CMK (cell line): ENCODE data around the gene MBD3L2B.
A peak's percentile ranks its signal among the peaks of the same experiment; 100 is the strongest.
"Not testable (repeated sequence)": the region's sequence is repeated elsewhere in the genome, so short reads cannot be mapped to it uniquely, and the experiment has no call there.

Experiments used
- DNase-seq: peaks from one replicate; pipeline ENCODE4 v3.0.0-alpha.2; 2010; ENCODE audit warnings: low read depth

MBD3L2B gene

DNA sequence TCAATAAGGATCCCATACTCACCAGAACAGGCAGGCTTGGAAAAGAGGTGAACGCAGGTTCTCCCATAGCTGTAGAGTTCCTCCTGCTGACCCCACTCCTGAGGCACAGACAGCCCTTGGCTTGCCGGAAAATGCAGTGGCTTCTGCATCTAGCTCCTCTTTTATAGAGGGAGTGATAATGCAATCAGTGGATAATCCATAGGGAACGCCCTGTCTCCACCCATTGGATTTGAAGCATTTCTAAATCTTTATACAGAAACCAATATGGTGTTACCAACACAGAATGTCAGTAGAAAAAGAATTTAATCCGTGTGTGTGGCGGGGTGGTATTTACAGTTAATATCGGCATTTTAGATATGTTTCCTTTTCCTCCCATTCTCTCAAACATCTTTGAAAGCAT, at the start of gene MBD3L2B:
Gene MBD3L2B (minus strand): TSS at position 101 of the 400 bp plus-strand sequence. CDS start 34 bp downstream, at position 67.
- DNase-seq = not testable (repeated sequence)

GRCh38 chr19:7069904-7070226, 48.6 kb upstream of the MBD3L2B start:
- no peak for DNase-seq

DNA sequence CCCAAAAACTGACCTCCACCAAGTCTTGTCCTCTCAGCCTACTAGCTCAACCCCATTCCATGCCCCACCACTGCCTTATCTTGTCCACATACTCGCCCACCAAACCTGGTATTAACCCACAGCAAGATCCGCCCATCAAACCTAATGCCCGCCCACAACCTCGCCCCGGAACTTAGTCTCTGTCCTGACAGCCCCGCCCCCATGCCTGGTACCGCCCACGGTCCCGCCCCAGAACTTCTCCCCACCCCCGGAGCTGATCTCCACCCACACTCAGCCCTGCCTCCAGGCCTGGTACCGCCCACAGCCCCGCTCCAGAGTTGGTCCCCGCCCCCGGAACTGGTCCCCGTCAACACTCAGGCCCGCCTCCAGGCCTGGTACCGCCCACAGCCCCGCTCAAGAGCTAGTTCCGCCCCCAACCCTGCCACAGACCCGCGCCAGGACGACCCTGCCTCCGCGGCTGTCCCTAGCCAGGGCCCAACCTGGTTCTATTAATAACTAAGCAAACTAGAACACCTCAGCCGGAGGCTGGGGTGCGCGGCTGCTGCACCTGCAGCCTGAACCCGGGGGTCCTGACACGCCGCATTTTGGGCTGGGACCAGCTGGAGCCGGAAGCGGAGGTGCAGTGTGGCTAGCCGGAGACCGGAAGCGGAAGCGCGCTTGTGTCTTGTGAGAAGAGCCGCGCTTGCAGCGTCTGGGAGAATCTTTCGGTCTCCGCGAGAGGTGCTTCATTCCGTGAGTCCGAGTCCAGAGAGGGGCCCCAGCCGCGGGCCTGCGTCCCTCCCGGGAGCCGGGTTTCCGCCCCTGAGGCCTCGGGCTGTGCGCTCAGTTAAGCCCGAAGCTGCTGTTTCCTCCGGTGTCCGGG, 48.0 kb upstream of the MBD3L2B start, which contains the start of gene ZNF557:
Gene ZNF557 (plus strand): TSS at position 662 of the 862 bp plus-strand sequence. CDS start 5,372 bp downstream, outside the sequence.
- DNase-seq = peak; percentile 95

DNA sequence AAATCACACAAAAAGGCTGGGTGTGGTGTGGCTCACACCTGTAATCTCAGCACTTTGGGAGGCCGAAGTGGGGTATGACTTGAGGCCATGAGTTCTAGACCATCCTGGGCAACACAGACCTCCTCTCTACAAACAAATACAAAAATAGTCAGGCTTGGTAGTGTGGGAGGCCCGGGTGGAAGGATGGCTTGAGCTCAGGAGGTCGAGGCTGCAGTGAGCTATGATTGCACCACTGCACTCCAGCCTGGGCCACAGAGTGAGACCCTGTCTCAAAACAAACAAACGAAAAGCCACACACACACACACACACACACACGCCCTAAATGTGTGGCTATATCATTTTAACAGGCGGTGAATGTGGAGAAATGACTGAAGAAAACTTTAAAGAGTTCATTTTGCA, 47.4 kb upstream of the MBD3L2B start:
- no peak for DNase-seq

GRCh38 chr19:7067716-7068115, 46.5 kb upstream of the MBD3L2B start:
- no peak for DNase-seq

GRCh38 chr19:7067122-7067521, 45.9 kb upstream of the MBD3L2B start:
- peak; percentile 25 for DNase-seq

- DNase-seq = no peak
Measured at GRCh38 chr19:7063764-7064418, 42.7 kb upstream of the MBD3L2B start.

GRCh38 chr19:7063339-7063738, 42.1 kb upstream of the MBD3L2B start:
- no peak for DNase-seq

DNA sequence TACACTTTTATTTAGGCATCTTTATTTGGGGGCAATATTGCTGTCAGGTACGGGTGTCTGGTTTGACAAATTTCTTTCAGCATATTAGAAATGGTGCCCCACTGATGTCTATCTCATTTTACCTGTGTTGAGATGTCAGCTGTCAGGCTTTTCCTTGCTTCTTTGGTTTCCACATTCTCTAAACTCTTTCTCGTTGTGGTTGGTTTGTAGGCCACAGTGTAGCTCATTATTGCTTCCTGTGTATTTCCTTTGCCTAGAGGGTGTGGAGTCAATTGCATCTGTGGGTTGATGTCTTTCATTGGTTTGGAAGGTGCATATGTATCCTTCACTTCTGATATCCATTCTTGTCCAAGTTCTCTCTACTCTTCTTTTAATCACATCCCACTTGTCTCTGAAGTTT, 38.7 kb upstream of the MBD3L2B start:
- DNase-seq = not testable (repeated sequence)

DNA sequence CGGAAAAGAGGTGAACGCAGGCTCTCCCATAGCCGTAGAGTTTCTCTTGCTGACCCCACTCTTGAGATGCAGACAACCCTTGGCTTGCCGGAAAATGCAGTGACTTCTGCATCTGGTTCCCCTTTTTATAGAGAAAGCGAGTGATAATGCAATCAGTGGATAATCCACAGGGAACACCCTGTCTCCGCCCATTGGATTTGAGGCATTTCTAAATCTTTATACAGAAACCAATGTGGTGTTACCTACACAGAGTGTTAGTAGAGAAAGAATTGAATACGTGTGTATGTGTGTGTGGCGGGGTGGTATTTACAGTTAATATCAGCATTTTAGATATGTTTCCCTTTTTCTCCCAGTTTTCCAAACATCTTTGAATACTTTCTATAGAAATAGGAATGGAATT, 37.3 kb upstream of the MBD3L2B start, which contains the start of gene MBD3L3:
Gene MBD3L3 (minus strand): TSS at position 101 of the 400 bp plus-strand sequence. CDS start 71 bp downstream, at position 30.
- not testable (repeated sequence) for DNase-seq

DNA sequence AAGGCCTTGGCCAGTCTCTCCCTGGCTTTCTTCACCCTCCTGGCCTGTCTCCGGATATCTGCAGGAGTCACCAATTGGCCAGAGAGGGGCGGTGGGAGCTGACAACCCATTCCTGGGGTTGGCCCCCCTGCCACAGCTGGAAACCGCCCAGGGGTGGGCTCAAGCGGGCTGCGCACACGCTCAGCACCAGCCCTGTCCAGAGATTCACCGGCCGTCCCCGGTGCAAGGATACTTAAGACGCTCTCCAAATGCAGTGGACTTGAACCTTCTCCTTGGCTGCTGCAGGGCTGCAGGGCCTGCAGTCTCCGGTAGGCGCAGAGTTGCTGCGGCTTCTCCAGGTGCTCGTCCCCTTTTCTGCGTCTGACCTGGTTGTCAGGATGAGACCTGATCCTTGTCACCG, 35.1 kb upstream of the MBD3L2B start:
- not testable (repeated sequence) for DNase-seq

- DNase-seq = not testable (repeated sequence)
Measured at GRCh38 chr19:7055679-7056078, 34.4 kb upstream of the MBD3L2B start.

GRCh38 chr19:7054635-7055368, 33.6 kb upstream of the MBD3L2B start:
- not testable (repeated sequence) for DNase-seq

DNA sequence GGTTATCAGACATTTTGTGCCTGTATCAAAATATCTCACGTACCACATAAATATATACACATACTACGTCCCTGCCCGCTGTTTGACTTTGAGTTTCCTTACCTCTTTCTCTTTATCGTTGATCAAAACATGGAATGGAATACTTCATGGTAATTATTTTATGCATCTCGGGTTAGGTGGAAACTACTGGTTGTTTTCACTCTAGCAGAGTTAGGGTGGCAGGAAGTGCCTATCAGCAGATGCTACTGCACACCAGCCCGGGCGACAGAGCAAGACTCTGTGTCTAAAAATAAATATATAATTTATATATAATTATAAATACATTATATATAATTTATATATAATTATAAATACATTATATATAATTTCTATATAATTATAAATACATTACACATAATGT, 31.7 kb upstream of the MBD3L2B start:
- DNase-seq = not testable (repeated sequence)

DNA sequence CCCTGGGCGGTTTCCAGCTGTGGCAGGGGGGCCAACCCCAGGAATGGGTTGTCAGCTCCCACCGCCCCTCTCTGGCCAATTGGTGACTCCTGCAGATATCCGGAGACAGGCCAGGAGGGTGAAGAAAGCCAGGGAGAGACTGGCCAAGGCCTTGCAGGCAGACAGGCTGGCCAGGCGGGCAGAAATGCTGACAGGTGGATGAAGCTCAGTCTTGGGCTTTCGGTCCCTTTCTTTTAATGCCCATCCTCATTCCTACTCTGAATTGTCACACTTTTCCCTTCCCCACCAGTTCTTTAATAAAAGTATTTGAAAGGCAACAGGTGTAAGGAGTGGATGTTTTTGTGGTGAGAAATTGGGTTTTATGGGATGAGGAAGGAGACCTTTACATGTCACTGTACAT, 30.2 kb upstream of the MBD3L2B start:
- DNase-seq = not testable (repeated sequence)

DNA sequence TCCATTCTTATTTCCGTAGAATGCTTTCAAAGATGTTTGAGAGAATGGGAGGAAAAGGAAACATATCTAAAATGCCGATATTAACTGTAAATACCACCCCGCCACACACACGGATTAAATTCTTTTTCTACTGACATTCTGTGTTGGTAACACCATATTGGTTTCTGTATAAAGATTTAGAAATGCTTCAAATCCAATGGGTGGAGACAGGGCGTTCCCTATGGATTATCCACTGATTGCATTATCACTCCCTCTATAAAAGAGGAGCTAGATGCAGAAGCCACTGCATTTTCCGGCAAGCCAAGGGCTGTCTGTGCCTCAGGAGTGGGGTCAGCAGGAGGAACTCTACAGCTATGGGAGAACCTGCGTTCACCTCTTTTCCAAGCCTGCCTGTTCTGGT, 27.8 kb upstream of the MBD3L2B start, which contains the start of gene MBD3L2:
Gene MBD3L2 (plus strand): TSS at position 301 of the 400 bp plus-strand sequence. CDS start 53 bp downstream, at position 354.
- DNase-seq = not testable (repeated sequence)

- DNase-seq = not testable (repeated sequence)
Measured at GRCh38 chr19:7041563-7041962, 20.3 kb upstream of the MBD3L2B start.

GRCh38 chr19:7040079-7040478, 18.8 kb upstream of the MBD3L2B start, which contains the start of gene MBD3L4:
Gene MBD3L4, minus strand, starts transcription at chr19:7040179. Its CDS starts 35 bp downstream, at chr19:7040144.
- not testable (repeated sequence) for DNase-seq

- DNase-seq = not testable (repeated sequence)
Measured at GRCh38 chr19:7030278-7030677, 9.0 kb upstream of the MBD3L2B start, which contains the start of gene MBD3L5. Gene MBD3L5, plus strand, starts transcription at chr19:7030578. Its CDS starts 34 bp downstream, at chr19:7030612.

DNA sequence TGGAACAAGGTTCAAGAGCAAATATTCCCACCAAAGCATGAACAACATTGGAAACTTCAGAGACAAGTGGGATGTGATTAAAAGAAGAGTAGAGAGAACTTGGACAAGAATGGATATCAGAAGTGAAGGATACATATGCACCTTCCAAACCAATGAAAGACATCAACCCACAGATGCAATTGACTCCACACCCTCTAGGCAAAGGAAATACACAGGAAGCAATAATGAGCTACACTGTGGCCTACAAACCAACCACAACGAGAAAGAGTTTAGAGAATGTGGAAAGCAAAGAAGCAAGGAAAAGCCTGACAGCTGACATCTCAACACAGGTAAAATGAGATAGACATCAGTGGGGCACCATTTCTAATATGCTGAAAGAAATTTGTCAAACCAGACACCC, 7.6 kb upstream of the MBD3L2B start:
- not testable (repeated sequence) for DNase-seq

GRCh38 chr19:7018828-7019227, 2.4 kb downstream of the MBD3L2B start:
- no peak for DNase-seq

DNA sequence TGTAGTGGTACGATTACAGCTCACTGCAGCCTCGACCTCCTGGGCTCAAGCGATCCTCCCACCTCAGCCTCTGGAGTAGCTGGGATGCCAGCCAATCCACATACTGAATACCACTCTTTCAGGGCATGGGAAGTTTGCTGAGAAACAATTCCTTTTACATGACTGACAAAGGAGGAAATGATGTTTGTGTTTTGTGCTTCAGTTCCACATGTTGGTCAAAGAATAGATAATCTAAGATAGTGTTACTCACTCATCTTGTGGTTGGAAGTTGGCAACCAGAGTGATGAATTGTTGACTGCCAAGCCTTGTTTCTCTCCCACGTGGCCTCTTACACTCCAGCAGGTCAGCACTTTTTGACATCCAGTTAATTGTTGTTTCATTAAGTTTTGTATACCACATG, 7.6 kb downstream of the MBD3L2B start:
- DNase-seq = no peak
